Measurements from ENCODE around the gene RAB44. TPM values are rescaled to one million over a fixed set of nuclear protein-coding genes. Genes with fewer than 3 reads are reported as not detected.

The RAB44 gene
- total and polyA plus RNA-seq, 2 of the 13 experiments (the other 11 are each of a cell fraction or from before 2014, with no cell fraction given), result not detected

DNA sequence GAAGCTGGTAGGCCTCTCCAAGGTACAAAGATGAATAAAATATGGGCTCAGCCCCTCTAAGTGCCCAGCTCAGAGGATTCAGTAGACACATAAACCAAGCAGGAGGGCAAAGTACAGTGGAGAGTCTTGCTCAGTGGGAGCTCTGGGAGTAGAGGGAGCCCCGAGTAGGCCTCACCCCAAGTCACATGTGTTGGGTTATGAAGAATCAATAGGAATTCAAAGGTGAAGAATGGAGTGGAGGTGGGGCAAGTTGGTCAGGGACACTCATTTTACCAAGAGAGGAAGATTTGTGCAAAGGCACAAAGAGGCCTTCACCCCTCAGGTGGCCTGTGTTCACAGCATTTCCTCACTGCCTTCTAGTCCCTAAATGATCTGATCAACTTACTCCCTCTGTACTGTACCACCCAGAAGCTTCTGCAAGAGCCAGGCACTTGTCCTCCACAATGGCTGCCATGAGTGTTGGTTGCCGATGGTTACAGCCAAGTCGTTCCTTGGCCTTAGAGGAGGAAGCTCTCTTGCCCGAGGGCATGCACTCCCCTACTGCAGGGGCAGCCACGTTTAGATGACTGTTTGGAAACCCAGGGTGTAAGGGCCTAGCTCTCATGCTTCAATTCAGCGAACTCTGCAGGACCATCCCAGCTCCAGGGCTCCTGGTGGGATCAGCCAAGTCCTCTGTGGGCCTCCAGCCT is 25.8 kb upstream of the RAB44 start (continued):
- TF ChIP-seq TRAFD1 (CRISPR knock-in tag; IDR thresholded peaks at IDR 0.05; ENCODE audit: borderline replicate concordance) (no peak), ZNF232 (CRISPR knock-in tag; IDR thresholded peaks at IDR 0.05; ENCODE audit: borderline replicate concordance) (peak; percentile 29; the same call in 1 of the 2 replicates), HMG20B (CRISPR knock-in tag; conservative IDR thresholded peaks at IDR 0.05) (no peak), TFAP4 (IDR thresholded peaks at IDR 0.05; ENCODE audit: borderline replicate concordance, low read depth) (no peak), WIZ (CRISPR knock-in tag; IDR thresholded peaks at IDR 0.05) (no peak), MED1 (CRISPR knock-in tag; IDR thresholded peaks at IDR 0.05) (peak; percentile 32; the same call in 1 of the 2 replicates), LBX2 (CRISPR knock-in tag; IDR thresholded peaks at IDR 0.05; ENCODE audit: borderline replicate concordance) (peak; percentile 56; the same call in 1 of the 2 replicates), SETDB1 (CRISPR knock-in tag; IDR thresholded peaks at IDR 0.05; ENCODE audit: borderline replicate concordance) (no peak), ZNF747 (CRISPR knock-in tag; IDR thresholded peaks at IDR 0.05; ENCODE audit: borderline replicate concordance) (no peak), FOSL2 (CRISPR knock-in tag; IDR thresholded peaks at IDR 0.05) (no peak), ZBTB7B (CRISPR knock-in tag; IDR thresholded peaks at IDR 0.05) (no peak), ZNF382 (CRISPR knock-in tag; IDR thresholded peaks at IDR 0.05; ENCODE audit: borderline replicate concordance) (no peak), MZF1 (CRISPR knock-in tag; IDR thresholded peaks at IDR 0.05; ENCODE audit: borderline replicate concordance) (no peak), HDAC6 (IDR thresholded peaks at IDR 0.05; ENCODE audit: low read depth, low read length) (no peak), CAMTA2 (CRISPR knock-in tag; IDR thresholded peaks at IDR 0.05; ENCODE audit: borderline replicate concordance) (no peak), ZC3H4 (CRISPR knock-in tag; IDR thresholded peaks at IDR 0.05; ENCODE audit: borderline replicate concordance) (no peak), NFKB2 (CRISPR knock-in tag; IDR thresholded peaks at IDR 0.05; ENCODE audit: borderline replicate concordance) (no peak), TBL1XR1 (IDR thresholded peaks at IDR 0.05; ENCODE audit: borderline replicate concordance, low read length, partially characterized antibody) (no peak), HOXD1 (CRISPR knock-in tag; IDR thresholded peaks at IDR 0.05) (no peak)
- TF ChIP-seq, protein P1, sequence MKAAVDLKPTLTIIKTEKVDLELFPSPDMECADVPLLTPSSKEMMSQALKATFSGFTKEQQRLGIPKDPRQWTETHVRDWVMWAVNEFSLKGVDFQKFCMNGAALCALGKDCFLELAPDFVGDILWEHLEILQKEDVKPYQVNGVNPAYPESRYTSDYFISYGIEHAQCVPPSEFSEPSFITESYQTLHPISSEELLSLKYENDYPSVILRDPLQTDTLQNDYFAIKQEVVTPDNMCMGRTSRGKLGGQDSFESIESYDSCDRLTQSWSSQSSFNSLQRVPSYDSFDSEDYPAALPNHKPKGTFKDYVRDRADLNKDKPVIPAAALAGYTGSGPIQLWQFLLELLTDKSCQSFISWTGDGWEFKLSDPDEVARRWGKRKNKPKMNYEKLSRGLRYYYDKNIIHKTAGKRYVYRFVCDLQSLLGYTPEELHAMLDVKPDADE (CRISPR knock-in tag; IDR thresholded peaks at IDR 0.05), result no peak
- TF ChIP-seq, protein P2, sequence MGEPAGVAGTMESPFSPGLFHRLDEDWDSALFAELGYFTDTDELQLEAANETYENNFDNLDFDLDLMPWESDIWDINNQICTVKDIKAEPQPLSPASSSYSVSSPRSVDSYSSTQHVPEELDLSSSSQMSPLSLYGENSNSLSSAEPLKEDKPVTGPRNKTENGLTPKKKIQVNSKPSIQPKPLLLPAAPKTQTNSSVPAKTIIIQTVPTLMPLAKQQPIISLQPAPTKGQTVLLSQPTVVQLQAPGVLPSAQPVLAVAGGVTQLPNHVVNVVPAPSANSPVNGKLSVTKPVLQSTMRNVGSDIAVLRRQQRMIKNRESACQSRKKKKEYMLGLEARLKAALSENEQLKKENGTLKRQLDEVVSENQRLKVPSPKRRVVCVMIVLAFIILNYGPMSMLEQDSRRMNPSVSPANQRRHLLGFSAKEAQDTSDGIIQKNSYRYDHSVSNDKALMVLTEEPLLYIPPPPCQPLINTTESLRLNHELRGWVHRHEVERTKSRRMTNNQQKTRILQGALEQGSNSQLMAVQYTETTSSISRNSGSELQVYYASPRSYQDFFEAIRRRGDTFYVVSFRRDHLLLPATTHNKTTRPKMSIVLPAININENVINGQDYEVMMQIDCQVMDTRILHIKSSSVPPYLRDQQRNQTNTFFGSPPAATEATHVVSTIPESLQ (CRISPR knock-in tag; conservative IDR thresholded peaks at IDR 0.05), result no peak
- TF ChIP-seq, protein P3, sequence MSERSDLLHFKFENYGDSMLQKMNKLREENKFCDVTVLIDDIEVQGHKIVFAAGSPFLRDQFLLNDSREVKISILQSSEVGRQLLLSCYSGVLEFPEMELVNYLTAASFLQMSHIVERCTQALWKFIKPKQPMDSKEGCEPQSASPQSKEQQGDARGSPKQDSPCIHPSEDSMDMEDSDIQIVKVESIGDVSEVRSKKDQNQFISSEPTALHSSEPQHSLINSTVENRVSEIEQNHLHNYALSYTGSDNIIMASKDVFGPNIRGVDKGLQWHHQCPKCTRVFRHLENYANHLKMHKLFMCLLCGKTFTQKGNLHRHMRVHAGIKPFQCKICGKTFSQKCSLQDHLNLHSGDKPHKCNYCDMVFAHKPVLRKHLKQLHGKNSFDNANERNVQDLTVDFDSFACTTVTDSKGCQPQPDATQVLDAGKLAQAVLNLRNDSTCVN (CRISPR knock-in tag; IDR thresholded peaks at IDR 0.05; ENCODE audit: borderline replicate concordance), result no peak
